ENCODE measurements around the gene CCNC.

DNA sequence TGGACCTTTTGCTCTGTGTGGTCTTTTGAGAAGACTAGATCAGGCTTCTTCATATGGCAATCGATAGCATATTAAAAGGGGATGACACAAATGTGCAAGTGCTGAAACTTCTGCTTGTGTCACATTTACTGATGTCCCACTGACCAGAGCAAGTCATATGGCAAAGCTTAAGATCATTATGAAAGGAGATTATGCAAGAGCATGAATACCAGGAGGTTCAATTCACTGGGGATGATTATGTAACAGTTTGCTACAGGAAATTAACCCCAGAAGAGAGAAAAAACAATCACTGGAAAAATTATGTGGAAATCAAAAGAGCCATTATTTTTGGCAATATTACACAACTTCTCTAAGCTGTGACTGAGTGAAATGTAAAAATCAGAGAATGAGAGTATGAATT is 24.4 kb upstream of the CCNC start:
- TF ChIP-seq, protein P1, sequence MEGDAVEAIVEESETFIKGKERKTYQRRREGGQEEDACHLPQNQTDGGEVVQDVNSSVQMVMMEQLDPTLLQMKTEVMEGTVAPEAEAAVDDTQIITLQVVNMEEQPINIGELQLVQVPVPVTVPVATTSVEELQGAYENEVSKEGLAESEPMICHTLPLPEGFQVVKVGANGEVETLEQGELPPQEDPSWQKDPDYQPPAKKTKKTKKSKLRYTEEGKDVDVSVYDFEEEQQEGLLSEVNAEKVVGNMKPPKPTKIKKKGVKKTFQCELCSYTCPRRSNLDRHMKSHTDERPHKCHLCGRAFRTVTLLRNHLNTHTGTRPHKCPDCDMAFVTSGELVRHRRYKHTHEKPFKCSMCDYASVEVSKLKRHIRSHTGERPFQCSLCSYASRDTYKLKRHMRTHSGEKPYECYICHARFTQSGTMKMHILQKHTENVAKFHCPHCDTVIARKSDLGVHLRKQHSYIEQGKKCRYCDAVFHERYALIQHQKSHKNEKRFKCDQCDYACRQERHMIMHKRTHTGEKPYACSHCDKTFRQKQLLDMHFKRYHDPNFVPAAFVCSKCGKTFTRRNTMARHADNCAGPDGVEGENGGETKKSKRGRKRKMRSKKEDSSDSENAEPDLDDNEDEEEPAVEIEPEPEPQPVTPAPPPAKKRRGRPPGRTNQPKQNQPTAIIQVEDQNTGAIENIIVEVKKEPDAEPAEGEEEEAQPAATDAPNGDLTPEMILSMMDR (conservative IDR thresholded peaks at IDR 0.05), result no peak
- no peak for TF ChIP-seq ZFX (IDR thresholded peaks at IDR 0.05)

Measured in C4-2B (cell line).